COLO829 (cell line): Measurements from ENCODE around the gene CD44.
A peak's percentile ranks its signal among the peaks of the same experiment; 100 is the strongest.
"Not testable (repeated sequence)": the region's sequence is repeated elsewhere in the genome, so short reads cannot be mapped to it uniquely, and the experiment has no call there.

ENCODE experiments used
- DNase-seq: peaks from one replicate; pipeline ENCODE4 v3.0.0; 2012; ENCODE audit warnings: low spot score

CD44 gene

DNA sequence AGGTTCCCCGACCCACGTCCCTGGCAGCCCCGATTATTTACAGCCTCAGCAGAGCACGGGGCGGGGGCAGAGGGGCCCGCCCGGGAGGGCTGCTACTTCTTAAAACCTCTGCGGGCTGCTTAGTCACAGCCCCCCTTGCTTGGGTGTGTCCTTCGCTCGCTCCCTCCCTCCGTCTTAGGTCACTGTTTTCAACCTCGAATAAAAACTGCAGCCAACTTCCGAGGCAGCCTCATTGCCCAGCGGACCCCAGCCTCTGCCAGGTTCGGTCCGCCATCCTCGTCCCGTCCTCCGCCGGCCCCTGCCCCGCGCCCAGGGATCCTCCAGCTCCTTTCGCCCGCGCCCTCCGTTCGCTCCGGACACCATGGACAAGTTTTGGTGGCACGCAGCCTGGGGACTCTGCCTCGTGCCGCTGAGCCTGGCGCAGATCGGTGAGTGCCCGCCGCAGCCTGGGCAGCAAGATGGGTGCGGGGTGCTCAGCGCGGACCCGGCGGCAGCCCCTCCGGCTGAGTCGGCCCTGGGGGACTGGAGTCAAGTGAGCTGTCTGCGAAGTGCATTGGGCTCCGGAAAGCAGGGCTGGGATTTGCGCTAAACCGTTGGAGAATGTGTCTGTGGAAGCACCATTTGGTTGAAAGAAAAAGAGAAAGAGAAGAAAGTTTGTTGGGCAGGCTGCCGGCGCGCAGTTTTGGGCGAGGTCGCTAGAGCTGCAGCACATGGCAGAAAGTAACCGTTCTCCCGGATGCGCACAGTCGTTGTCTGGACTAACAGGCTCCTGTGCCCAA lies at the start of gene CD44:
Gene CD44, plus strand, starts transcription at position 229 of the 779 bp plus-strand sequence. Its CDS starts 133 bp downstream, at position 362.
- DNase-seq: peak; percentile 89

GRCh38 chr11:35089666-35090065 lies 49.3 kb upstream of the CD44 start:
- no peak for DNase-seq

DNA sequence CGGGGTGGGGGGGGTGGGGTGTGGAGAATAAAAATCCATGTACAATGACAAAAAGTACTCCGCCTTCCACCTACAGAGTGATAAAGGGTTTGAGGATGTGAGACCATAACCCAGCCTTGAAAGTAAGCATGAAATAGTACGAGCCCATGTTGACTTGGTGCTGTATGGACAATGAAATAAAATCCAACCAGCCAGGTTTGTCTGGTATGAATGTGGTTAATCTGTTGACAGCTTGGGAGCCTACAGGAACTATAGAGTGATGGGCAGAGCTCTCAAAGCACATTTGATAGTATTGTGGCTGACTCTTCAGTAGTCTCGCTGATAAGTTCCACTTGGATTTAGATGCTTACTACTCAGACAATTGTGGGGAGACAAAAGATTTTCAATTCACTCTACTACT lies 48.8 kb upstream of the CD44 start:
- no peak for DNase-seq

DNA sequence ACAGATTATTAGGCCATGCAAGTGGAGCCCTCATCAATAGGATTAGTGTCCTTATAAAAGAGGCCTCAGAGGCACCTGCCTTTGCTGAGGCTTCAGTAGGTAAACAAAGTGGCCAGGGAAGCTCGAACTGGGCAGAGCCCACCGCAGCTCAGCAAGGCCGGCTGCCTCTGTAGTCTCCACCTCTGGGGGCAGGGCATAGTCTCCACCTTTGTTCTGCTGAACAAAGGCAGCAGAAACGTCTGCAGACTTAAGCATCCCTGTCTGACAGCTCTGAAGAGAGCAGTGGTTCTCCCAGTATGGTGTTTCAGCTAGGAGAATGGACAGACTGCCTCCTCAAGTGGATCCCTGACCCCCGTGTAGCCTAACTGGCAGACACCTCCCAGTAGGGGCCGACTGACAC lies 48.0 kb upstream of the CD44 start:
- DNase-seq: not testable (repeated sequence)

- no peak for DNase-seq
These were observed 42.2 kb upstream of the CD44 start for GRCh38 chr11:35096723-35097122.

DNA sequence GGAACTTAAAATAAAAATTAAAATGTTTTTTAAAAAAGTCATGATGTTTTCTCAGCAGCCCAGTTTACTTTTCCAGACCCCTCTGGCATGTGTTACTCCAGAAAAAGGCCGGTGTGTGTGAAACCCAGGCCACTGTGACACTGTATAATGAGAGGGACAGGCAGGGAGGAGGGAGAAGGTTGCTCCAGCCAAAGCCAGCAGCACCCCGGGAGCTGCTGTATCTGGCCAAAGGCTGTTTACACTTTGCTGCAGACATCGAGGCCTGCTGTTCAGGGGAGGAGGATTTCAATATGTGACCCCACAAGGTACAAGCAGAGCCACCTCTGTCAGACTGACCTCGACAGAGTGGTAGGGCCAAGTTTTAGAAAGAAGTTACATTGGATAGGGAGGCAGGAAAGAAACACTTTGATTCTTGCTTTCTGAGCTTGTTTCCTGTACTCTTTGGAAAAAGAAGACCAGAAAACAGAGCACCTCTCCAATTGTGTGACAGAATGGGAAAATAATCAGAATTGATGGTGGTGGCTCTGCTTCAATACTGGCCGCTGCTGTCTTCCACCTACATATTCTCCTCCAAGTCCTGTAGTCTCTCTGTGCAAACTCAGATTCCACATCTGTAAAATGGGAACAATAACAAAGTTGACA lies 41.0 kb upstream of the CD44 start:
- no peak for DNase-seq

DNA sequence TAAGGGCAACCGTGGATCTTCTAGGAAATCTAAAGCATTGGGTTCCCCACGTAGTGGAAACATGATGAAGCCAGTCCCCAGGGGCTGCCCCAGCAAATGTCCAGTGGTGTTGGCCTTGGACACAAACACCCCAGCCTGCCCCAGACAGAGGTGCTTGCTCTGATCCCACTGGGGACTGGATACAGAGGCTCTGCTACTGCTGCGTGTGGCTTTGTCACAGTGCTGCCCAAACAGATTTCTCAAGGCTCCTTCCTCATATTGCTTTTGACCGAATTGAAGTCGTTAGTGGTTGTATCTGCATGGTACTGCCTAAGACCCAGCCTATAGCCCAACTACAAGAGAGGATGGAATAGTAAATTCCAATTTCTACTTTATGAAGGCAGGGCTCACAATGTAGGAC lies 40.1 kb upstream of the CD44 start:
- DNase-seq: no peak

GRCh38 chr11:35099278-35100012 lies 39.5 kb upstream of the CD44 start:
- peak; percentile 58 for DNase-seq

GRCh38 chr11:35100013-35100383 lies 39.0 kb upstream of the CD44 start:
- DNase-seq: peak; percentile 59

- no peak for DNase-seq
These were observed 37.7 kb upstream of the CD44 start for GRCh38 chr11:35101223-35101622.

GRCh38 chr11:35102267-35102666 lies 36.7 kb upstream of the CD44 start:
- DNase-seq: no peak

DNA sequence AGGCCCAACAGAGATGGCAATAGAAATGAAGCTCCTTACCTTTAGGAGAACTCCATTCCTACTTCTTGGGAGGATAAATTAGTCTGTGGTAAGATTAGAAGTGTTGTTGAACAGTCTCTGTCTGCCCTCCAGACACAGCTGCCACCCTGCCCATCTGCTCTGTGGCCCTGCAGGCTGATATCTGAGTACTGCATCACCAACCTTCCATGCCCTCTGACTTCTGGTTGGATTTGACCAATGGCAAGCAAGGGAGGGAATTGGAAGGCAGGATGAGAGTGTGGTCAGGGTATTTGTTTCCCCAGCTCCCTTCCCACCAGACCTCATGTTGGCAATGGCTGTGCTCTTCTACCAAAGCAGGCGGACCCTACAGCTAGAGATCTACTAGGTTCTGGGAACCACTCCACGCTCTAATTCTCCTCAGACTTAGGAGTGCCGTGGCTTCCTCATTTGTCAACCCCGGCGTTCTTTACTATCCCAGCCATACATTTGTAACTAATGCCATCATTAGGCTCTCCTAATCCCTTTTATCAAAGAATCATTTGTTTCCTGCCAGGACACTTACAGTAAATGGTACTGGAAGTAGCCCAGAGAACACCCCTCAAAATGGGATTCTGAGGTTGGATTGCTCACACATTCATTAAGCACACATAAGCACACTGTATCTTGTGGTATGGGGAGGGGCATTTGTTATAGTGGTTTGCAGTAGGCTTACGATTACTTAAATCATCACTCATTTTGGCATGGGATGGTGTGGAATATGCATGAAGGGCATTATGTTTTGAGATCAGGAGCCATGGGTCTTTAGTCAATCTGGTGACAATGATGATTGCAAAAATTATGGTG lies 35.4 kb upstream of the CD44 start:
- no peak for DNase-seq

DNA sequence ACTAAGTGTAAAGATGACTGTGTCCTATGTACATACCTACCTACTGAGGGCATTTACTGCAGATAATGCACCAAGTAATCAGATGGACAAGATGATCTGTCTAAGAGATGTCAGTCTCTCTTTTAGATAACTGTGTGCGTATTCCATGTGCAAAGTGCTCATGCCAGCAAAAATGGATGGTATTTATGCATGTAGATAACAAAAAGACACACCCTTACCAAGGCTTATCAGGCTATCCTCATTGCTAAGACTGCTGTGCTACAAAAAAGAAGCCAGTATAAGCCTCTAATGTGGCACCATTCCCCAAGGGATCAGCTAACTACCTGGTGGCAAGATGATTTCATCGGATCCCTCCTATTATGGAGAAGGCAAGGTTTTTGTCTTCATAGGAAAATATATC lies 34.3 kb upstream of the CD44 start:
- DNase-seq: no peak

GRCh38 chr11:35105319-35106079 lies 33.5 kb upstream of the CD44 start:
- no peak for DNase-seq

DNA sequence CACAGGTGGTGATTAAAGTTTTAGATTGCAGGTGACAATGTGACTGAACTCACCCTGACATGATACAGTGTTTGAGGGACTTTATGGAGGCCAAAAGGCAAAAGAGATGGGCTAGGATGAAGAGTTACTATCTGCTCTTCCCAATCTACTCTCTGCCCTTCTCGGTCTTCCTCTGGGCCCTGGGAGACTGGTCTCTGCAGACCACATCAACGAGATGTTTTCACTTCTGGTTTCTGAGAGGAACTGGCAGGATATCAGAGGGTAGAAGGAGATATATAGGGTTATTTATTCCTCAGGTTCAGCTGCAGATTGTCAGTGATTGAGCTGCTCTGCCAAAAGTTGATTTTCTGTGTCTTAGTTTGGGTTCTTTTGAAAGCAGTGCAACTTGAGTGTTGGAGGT lies 32.4 kb upstream of the CD44 start:
- no peak for DNase-seq

- DNase-seq: no peak
These were observed 31.1 kb upstream of the CD44 start for GRCh38 chr11:35107861-35108260.

- DNase-seq: not testable (repeated sequence)
These were observed 30.6 kb upstream of the CD44 start for GRCh38 chr11:35108336-35108735.

DNA sequence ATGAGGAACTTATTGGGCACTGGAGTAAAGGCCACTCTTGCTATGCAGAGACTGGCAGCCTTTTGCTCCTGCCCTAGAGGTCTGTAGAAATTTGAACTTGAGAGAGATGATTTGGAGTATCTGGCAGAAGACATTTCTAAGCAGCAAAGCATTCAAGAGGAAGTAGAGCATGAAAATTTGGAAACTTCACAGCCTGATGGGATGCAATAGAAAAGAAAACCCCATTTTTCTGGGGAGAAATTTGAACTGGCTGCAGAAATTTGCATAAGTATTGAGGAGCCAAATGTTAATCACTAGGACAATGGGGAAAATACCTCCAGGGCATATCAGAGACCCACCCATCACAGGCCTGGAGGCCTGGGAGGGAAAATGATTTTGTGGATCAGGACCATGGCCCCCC lies 29.9 kb upstream of the CD44 start:
- no peak for DNase-seq

DNA sequence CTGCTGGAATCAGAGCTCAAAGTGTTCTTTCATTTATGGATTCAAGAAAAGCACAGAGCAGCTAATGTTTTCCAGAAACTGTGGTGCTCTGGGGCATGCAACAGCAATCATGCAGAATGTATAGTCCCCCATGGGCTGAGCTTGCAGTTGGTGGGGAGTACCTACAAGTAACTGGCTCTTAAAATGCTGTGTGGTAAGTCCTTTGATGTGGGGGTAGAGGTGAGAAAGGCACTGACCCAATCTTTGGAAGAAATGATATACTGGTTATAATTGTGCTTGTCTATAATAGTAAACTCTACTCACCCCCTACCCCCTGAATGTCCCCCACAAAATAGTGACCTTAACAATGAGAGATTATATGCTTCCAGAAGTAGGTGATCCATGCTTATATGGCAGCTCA lies 29.1 kb upstream of the CD44 start:
- no peak for DNase-seq

- peak; percentile 11 for DNase-seq
These were observed 27.6 kb upstream of the CD44 start for GRCh38 chr11:35111161-35112055.
